HepG2 (cell line): Measurements from ENCODE around the gene ARMH1.

Source experiments
- ATF2 ChIP-seq: sonication (generic); formaldehyde crosslinking; IDR thresholded peaks from 2 replicates; pipeline ENCODE4 v1.4.0; 2020; ENCODE audit warnings: missing genetic modification reagents
- BHLHE40 ChIP-seq: IDR thresholded peaks from 2 replicates; pipeline ENCODE4 v1.6.1; 2011; ENCODE audit warnings: low read length, improper control_type of control experiment
- BRCA1 ChIP-seq: sonication (generic); formaldehyde crosslinking; IDR thresholded peaks from 2 replicates; pipeline ENCODE4 v1.4.0; 2020; ENCODE audit warnings: missing genetic modification reagents
- CTCF ChIP-seq: sonication (generic); formaldehyde crosslinking; IDR thresholded peaks from 2 replicates; pipeline ENCODE4 v1.5.0; 2020; ENCODE audit warnings: mild to moderate bottlenecking, missing genetic modification reagents, moderate library complexity
- EP300 ChIP-seq, 3 experiments: sonication (generic) in 1 of 3; formaldehyde crosslinking in 1 of 3; IDR thresholded peaks; 2 replicates each; pipeline versions ENCODE4 v1.5.1 to v1.6.1; 2011 to 2020; ENCODE audit warnings: low read depth in 2 of 3, low read length in 2 of 3, borderline replicate concordance in 1 of 3, improper control_type of control experiment in 1 of 3, mild to moderate bottlenecking in 1 of 3, missing genetic modification reagents in 1 of 3, moderate library complexity in 1 of 3
- HMG20B ChIP-seq: conservative IDR thresholded peaks from 2 replicates; pipeline ENCODE4 v1.6.1; 2016; ENCODE audit warnings: missing genetic modification reagents, missing compliant biosample characterization
- POLR2AphosphoS5 ChIP-seq: IDR thresholded peaks from 2 replicates; pipeline ENCODE4 v1.6.1; 2012; ENCODE audit warnings: low read depth, low read length
- RXRA ChIP-seq: sonication (generic); formaldehyde crosslinking; IDR thresholded peaks from 2 replicates; pipeline ENCODE4 v1.5.1; 2020; ENCODE audit warnings: missing genetic modification reagents
- SKIL ChIP-seq: sonication (generic); formaldehyde crosslinking; IDR thresholded peaks from 2 replicates; pipeline ENCODE4 v1.8.0; 2022; ENCODE audit warnings: missing genetic modification reagents, mild to moderate bottlenecking, moderate library complexity, borderline replicate concordance
- SNRNP70 ChIP-seq: fragments of 200-400 bp; formaldehyde crosslinking; IDR thresholded peaks from 2 replicates; pipeline ENCODE4 v1.6.1; 2017; ENCODE audit warnings: mild to moderate bottlenecking, low read depth, low read length, moderate library complexity
- USF2 ChIP-seq, 2 experiments: sonication (generic) in 1 of 2; formaldehyde crosslinking in 1 of 2; IDR thresholded peaks; 2 replicates each; pipeline versions ENCODE4 v1.5.1 to v1.6.1; 2011 to 2020; ENCODE audit warnings: borderline replicate concordance in 1 of 2, low read depth in 1 of 2, low read length in 1 of 2, mild to moderate bottlenecking in 1 of 2, missing genetic modification reagents in 1 of 2, moderate library complexity in 1 of 2
- ZBTB42 ChIP-seq: sonication (generic); formaldehyde crosslinking; IDR thresholded peaks from 2 replicates; pipeline ENCODE4 v1.5.0; 2020; ENCODE audit warnings: mild to moderate bottlenecking, missing genetic modification reagents
- ZNF740 ChIP-seq: sonication (generic); formaldehyde crosslinking; IDR thresholded peaks from 2 replicates; pipeline ENCODE4 v1.4.0; 2020; ENCODE audit warnings: missing genetic modification reagents

- no peak for TF ChIP-seq POLR2AphosphoS5
- TF ChIP-seq ATF2 (CRISPR knock-in tag) = no peak
- no peak for TF ChIP-seq ZBTB42 (CRISPR knock-in tag)
- no peak for TF ChIP-seq SNRNP70
- TF ChIP-seq HMG20B (CRISPR knock-in tag) = no peak
- TF ChIP-seq BRCA1 (CRISPR knock-in tag) = no peak
- TF ChIP-seq EP300 (IDR thresholded peaks at IDR 0.05; ENCODE audit: low read depth in 2 of 2, low read length in 2 of 2) = no peak
- TF ChIP-seq EP300 (CRISPR knock-in tag; IDR thresholded peaks at IDR 0.05; ENCODE audit: borderline replicate concordance) = no peak
- TF ChIP-seq RXRA = no peak
- TF ChIP-seq SKIL (CRISPR knock-in tag) = no peak
- TF ChIP-seq BHLHE40 = no peak
- TF ChIP-seq ZNF740 = no peak
- TF ChIP-seq CTCF (CRISPR knock-in tag) = no peak
- TF ChIP-seq USF2 (IDR thresholded peaks at IDR 0.05; ENCODE audit: low read depth, low read length) = no peak
- TF ChIP-seq USF2 (CRISPR knock-in tag; IDR thresholded peaks at IDR 0.05; ENCODE audit: borderline replicate concordance) = no peak
Observed at GRCh38 chr1:44637702-44638411, 36.7 kb upstream of the ARMH1 start.
